GM04503 (cell line): Measurements from ENCODE around the gene NPHP1.
"Not testable (repeated sequence)": the region's sequence is repeated elsewhere in the genome, so short reads cannot be mapped to it uniquely, and the experiment has no call there.

Source experiments
- DNase-seq: peaks from one replicate; pipeline ENCODE4 v3.0.0-alpha.2; 2012; ENCODE audit warnings: low read depth

The NPHP1 gene

DNA sequence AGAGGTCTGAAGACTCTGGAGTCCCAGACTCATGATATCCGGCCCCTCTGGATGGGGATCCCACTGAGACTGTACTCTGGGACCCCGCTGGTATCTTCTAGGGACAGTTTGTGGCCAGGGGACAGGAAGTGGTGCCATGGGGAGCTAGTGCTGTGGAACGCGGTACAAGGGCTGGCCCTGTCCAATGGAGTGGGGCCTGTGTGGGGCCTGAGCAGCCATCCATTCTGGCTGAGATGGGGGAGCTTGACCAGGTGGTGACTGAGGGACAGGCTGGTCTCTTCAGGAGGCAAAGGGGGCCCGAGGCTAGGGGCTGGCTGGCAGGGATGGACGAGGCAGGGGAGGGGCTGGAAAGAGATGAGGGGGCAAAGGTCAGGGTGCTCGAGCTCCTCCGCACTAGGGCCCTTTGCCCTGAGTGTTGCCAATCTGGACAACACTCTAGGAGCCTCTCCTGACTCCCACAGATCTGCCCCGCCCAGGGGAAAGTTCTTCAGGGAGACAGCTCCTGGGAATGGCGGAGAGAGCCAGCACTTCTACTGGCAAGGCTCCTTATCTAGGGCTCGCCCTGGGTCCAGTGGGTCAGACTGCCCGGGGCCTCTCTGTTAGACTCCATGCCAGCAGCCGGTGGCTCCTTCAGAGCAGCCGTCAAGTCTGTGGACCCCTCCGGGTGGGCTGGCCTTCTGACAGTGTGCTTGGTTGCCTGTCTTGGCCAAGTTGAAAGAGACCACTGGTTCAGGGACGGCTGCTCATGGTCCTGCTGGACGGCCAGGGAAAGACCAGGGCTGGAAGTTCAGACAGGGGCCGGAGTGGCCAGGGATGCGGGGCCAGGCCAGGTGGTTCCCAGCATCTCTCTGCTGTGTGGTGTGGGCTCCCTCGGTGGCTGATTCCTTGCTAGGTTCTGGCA lies 101.5 kb downstream of the NPHP1 start:
- no peak for DNase-seq

DNA sequence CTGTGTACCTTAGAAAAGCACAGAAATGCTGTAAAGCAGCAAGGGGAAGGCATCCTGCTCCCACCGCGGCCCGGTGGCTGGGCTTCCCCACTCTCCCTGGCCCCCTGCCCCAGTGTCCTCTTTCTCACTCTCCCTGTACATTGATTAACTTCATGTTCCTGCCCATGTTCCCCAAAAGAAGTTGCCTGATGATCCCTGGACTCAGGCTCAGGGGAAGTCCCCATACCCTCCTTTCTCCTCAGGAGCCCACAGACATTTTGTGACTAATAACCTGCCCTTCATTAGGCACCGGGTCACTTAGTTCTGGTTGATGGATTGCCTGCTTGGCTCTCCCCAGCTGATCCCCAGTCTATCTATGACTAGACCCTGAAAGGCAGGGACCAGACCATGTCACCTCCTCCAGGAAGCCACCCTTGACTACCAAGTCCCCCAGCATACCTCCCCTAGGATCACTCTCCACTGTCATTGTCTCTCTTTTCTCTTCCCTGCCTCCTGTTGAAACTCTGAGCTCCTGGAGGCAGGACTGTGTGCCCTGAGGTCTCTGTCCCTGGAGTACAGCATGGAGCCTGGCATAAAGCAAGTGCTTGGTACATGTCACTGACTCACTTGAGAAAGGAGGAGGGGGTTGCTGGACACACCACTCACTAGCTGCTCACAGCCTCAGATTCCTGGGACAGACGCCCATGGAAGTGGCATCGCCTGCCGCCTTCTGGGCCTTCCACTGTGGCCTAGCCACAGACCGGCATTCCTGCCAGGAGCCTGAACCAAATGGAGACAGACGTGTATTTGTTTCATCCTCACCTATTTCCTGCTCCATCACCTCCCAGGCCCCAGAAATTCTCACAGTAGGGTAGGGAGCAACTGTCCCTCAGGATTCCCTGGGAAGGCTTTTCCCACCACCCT lies 102.7 kb downstream of the NPHP1 start:
- DNase-seq = no peak

DNA sequence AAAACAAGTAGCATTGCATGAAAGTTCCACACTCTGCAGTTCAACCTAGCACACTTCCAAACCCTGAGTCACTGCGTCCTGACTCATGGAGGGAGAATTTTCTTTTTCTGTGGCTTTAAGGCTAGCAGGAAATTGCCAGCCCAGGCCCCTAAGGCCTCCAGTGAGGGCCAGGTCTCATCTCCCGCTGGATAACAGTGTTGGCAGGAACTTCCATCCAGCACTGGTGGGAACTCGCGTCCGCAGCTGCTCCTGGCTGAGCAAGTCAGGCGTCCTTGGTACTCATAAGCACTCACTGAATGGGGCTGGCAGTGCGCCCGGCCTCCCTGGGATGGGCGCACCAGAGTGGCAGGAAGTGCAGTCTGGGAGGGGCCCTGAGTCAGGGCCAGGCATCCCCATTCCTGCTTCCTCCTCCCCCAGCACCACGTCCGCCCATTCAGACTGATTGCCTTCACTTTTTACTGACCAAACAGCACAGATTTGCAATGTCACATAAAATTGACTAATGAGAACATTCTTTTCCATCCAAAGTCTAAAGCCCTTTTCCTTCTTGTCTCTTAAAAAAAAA lies 103.5 kb downstream of the NPHP1 start:
- peak; percentile 99 for DNase-seq

DNA sequence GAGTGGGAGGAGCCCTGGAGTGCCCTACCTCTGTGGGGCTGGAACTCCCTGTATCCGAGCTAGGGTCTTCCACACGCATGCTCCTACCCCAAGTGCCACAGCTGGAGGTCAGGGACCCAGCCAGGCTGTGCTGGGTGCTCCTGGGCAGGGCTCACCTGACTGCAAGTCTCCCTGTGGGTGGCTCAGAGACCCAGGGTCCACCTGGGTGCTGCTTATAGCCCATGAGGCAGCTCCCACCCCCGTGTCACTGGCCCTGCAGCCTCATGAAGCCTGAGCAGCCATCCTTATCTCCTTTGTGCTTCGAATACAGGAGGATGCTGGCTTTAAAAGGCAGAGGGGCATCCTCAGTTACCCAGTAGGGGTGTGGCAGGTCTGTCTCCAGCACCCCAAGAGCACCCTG lies 103.9 kb downstream of the NPHP1 start:
- DNase-seq = not testable (repeated sequence)

DNA sequence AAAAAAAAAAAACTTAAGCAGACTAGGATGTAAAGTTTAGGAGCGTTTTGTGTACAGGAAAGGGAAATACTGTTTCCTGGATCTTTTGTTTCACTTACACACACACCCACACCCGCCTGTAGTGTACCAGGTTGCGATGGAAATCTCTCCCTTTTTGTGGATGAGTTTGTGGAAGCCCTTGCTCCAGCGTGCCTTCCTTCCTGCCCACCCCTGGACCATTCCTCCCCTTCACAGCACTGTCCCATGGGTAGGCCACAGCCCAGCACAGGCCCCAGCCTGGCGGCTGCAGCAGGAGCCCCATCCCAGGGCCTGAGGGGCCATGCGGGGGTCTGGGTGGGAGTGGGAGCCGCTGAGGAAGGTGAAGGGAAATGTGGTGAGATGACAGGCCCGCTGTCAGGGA lies 104.3 kb downstream of the NPHP1 start:
- DNase-seq = no peak

DNA sequence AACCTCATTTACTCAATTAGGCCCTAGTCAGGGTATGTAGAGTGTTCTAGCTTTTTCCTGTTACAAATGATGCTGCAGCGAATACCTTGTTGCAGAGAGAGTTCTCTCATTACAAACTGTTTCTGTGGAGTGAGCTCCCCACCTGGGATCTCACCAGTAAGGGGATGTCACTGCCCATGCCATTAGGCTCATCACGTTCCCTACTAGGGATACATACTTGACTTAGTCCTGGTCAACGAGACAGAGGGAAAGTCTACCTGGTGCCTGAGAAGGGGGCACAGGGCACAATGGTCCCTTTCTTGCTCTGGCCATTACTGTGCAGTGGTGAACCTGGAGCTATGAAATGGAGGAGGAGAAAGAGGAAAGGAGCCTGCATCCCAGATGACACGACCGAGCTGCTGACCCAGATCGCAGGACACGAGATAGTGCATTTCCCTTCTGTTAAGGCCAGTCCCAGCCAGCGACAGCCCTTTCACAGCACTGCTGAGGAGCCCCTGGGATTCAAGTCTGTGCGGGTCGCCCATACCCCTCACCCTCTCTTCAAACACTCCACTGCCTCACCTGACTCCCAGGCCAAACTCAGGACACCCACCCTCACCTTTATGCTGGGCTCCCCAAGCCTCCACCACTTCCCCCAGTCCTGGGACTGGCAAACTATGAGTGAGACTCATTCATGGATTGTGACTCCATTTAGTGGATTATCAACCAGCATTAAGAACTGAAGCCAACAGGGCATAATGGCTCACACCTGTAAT lies 105.2 kb downstream of the NPHP1 start:
- DNase-seq = no peak

DNA sequence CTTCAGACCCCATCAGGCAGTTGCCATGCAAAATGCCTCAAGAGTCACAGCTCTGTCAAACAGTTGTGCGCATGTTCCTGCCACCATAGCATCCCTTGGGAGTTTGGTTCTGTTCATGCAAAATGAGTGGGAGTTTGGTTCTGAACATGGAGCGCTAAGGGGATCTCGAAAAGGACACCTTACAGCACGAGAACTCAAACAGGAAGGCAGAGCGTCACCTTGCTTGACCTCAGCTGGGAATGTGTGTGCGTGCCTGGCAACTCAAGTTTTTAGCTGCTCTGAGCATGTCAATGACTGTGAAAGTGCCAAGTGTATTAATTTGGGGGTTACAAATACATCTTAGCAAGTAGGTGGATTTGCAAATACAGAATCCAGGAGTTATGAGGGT lies 105.8 kb downstream of the NPHP1 start:
- DNase-seq = no peak

DNA sequence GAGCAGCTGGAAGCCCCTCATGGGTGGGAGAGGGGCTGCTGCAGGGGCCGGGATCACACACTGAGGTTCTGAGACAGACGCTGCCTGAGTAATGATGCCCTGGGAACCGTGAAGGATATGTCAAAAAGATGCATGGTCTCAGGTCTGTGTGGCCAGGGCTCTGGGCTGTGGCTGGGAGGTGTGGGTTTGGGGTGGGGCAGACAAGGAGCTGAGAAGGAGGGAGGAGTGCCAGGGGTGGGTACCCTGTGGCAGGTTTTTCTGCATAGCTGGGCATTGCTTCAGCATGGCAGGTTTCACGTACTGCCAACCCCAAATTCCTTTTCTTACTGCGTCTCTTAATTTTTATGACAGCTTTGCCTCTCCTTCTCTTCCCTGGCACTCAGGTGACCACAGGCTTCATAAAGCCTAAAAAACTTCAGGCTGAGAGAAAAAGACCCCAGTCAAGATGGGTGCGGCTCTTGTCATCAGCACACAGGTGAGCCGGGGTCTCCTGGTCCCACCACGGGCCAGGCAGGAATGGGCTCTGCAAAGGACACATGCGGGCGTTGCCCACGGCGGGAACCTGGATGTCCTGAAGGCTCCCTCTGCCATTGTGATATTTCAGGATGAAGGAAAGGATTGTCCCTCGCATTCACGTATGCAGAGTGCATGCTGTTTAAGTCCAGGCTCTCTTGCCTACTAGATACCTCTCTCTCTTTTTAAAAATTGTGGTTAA lies 107.2 kb downstream of the NPHP1 start:
- DNase-seq = no peak

DNA sequence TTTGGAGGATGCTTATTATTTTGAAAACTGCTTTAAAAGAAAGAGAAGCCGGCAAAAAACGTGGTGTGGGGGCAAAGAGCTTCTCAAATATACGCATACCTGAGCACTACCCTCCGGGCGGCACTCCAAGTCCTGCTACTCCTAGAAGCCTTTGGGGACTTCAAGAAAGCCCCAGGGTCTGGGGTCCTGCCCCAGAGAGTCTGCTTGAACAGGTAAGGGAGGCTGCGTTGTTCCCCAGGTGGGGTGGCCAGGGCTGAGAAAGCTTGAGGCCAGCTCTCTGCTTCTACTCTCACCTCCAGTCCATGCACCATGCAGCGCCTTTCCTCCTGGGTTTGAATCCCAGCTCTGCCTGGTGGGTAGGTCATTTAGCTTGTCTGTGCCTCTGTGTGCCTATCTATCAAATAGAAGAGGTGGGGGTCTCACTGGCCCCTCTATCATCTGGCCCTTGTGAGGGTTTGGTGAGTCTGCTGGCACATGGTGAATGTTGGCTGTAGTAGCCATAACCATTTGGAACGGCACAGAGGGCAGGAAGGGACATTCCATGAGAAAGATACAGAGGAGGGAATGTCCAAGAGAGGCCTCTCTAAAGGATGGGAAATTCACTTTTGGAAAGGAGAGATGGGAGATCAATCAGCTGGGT lies 108.7 kb downstream of the NPHP1 start:
- DNase-seq = no peak

DNA sequence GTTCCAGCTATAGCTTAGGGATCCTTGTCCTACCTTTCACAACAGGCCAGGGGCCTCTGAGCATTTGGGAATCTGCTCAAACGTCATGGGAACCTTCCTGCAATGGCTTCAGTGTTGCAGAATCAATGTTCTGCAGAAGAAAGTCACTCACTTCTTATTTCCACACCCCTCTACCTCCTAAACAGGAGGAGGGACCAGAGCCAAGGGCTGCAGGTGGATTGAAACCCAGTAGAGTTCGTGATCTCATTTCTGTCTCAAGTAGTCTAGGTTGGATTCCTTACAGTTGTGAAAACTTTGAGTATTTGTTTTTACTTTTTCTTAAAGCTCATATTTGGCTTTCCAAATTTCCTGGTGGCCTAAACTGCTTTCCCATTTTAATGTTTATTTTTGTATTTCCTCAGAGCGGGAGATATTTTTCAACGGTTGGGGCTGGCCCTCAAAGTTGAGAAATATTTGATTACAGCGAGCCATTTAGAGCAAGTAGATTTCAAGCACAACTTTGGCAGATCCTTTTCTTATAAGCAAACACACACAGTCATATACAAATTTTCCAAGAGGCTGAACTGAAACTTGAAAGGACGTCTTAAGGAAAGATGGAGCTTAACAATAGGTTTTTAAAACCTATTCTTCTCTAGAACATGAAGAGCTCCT lies 109.8 kb downstream of the NPHP1 start:
- DNase-seq = not testable (repeated sequence)

DNA sequence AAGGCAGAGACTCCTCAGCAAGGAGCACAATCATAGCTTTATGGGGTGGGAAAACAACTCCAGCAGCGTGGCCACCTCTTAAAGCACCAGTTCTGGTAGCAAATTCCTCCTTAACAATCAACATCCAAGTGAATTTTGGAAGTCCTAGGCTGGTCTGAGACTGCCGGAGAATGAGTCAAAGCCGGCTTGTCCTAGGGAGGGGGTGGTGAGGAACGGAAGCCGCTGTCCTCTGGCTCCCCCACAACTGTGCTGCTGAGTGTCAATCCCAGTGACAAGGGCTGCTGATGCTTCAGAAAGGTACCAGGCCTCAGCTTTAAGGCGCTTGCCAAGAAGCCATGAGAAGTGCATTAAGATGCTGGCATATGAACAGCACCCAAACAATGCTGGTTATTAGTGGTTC lies 110.9 kb downstream of the NPHP1 start:
- not testable (repeated sequence) for DNase-seq

DNA sequence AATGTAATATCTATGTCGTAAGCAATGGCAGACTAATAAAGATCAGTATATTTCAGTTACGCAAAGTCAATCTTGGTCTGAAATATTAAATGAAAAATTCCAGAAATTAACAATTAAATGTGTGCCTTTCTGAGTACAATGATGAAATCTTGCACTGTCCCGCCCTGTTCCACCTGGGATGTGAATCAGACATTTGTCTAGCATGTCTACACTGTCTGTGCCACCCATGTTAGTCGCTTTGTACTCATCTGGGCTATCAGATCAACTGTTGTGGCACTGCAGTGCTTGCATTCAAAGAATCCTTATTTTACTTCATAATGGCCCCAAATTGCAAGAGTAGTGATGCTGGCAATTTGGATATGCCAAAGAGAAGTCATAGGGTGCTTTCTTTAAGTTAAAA lies 114.6 kb downstream of the NPHP1 start:
- DNase-seq = not testable (repeated sequence)

DNA sequence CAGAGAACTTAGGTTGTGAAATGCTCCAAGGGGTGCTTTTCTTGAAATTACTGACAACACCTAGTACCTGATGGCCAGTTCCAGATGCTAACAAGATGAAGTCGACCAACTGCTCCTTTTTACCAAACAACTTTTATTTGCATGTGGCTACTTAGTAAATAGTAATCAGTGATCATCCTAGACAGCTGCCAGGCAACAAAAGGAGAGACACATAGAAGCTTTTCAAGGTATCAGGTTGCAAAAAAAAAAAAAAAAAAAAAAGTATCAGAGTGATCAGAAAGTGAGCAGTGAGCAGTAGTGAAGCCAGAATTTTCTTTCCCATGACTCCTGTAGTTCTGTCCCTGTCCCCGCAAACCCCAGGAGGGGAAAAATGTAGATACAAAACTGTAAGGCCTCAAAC lies 121.1 kb downstream of the NPHP1 start:
- DNase-seq = not testable (repeated sequence)

DNA sequence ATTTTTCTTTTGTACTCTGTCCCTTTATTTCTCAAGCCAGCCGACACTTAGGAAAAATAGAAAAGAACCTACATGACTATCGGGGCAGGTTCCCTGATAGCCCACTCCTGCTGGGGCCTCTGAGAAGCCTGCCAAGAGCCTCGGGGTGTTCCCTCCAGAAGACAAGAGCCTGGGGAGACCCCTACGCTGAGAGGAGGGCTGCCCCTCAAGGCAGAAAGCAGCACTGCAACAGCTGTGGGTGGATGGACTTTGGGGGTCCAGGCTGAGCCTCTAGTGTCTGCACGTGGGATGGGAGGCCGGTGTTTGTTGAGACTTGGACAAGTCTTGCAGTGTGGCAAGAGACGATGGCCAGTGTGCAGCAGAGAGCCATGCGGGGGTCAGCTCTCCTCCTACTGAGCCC lies 121.7 kb downstream of the NPHP1 start:
- DNase-seq = not testable (repeated sequence)

DNA sequence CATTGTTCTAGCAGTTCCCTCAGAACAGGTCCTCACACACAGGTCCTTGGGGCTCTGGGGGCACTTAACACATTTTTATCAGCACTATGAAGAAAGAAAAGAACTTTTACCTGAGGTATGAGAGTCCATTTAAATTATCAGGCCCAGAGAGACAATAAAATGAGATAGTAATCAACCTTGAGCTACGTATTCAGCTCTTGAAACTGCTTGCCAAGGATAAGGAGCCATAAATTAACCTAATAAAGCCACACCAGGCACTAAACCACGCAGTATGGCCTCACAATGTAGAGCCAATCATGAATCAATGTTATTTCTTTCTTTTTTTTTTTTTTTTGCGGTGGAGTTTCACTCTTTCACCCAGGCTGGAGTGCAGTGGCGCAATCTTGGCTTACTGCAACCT lies 126.7 kb downstream of the NPHP1 start:
- not testable (repeated sequence) for DNase-seq

DNA sequence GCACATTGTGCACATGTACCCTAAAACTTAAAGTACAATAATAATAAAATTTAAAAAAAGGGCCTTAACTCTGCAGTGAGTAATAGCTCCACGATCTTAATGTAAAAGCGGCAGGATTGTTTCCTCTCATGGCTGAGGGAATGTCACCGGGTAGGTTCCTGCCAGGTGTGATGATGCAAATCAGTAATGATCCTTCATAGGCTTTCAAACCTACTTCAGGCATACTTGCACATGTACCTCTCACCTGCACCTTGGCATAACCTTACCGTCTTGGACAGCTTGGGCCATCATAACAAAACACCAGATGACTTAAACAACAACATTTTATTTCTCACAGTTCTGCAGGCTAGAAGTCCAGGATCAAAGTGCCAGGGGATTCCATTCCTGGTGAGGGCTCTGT lies 128.9 kb downstream of the NPHP1 start:
- DNase-seq = not testable (repeated sequence)
